HEK293 (cell line): ENCODE data around the gene CEBPA.

Experiments used
- CTCF ChIA-PET: fragments of 350-600 bp; formaldehyde crosslinking; extraction: SDS; loops from one replicate; lab custom pipeline; 2021; ENCODE audit warnings: antibody characterized with exemption; lab: Yijun Ruan, JAX
- POLR2A ChIA-PET: fragments of 300-600 bp; formaldehyde crosslinking; extraction: SDS; loops from one replicate; lab custom pipeline; 2020; ENCODE audit warnings: antibody characterized with exemption, inconsistent platforms; lab: Yijun Ruan, JAX
- H3K27ac ChIP-seq: fragments of 200-500 bp; sonication (Bioruptor generic); 2 replicates; pipeline ENCODE4 v1.5.1; 2014; ENCODE audit warnings: low read depth, low read length, control low read depth, inconsistent platforms; ENCODE audit errors: extremely low read depth
- H3K36me3 ChIP-seq, 2 experiments: fragments of 200-500 bp in 1 of 2; sonication (Bioruptor generic) in 1 of 2; 1 replicate in 1 of 2; 2 replicates in 1 of 2; pipeline ENCODE4 v1.5.1; 2014 to 2017; ENCODE audit warnings: inconsistent platforms in 2 of 2, low read length in 2 of 2; ENCODE audit not compliant: control insufficient read depth in 2 of 2, insufficient read depth in 1 of 2
- H3K4me1 ChIP-seq: fragments of 200-500 bp; sonication (Bioruptor generic); 2 replicates; pipeline ENCODE4 v1.5.1; 2014; ENCODE audit warnings: mild to moderate bottlenecking, low read length, inconsistent platforms; ENCODE audit not compliant: control insufficient read depth, insufficient read depth
- H3K4me3 ChIP-seq: 2 replicates; pipeline ENCODE4 v1.5.1; 2011; ENCODE audit warnings: low read depth, mild to moderate bottlenecking, control low read depth, low read length, moderate library complexity
- H3K9me3 ChIP-seq: fragments of 200-500 bp; sonication (Bioruptor generic); 2 replicates; pipeline ENCODE4 v1.5.1; 2014; ENCODE audit warnings: low read depth, low read length, inconsistent platforms; ENCODE audit not compliant: control insufficient read depth, insufficient read depth
- EGR2 ChIP-seq: fragments of 450-650 bp; formaldehyde crosslinking; IDR thresholded peaks from 2 replicates; pipeline ENCODE4 v1.5.1; 2016; ENCODE audit warnings: low read depth, missing biosample characterization, missing genetic modification characterization
- ELK4 ChIP-seq: IDR thresholded peaks from 2 replicates; pipeline ENCODE4 v1.6.1; 2011; ENCODE audit warnings: mild to moderate bottlenecking, low read depth, low read length, borderline replicate concordance
- GLI2 ChIP-seq: fragments of 450-650 bp; formaldehyde crosslinking; IDR thresholded peaks from 2 replicates; pipeline ENCODE4; 2017; ENCODE audit warnings: missing biosample characterization, missing genetic modification characterization, low read depth, borderline replicate concordance
- PATZ1 ChIP-seq: fragments of 450-650 bp; formaldehyde crosslinking; IDR thresholded peaks from 2 replicates; pipeline ENCODE4 v1.5.1; 2016; ENCODE audit warnings: missing biosample characterization, missing genetic modification characterization
- PRDM10 ChIP-seq: fragments of 450-650 bp; formaldehyde crosslinking; IDR thresholded peaks from 2 replicates; pipeline ENCODE4 v1.5.1; 2016; ENCODE audit warnings: missing biosample characterization, missing genetic modification characterization
- PRDM2 ChIP-seq: fragments of 450-650 bp; formaldehyde crosslinking; IDR thresholded peaks from 2 replicates; pipeline ENCODE4 v1.5.1; 2016; ENCODE audit warnings: missing biosample characterization, missing genetic modification characterization, borderline replicate concordance
- PRDM6 ChIP-seq: fragments of 450-650 bp; formaldehyde crosslinking; IDR thresholded peaks from 2 replicates; pipeline ENCODE4 v1.5.1; 2017; ENCODE audit warnings: missing biosample characterization, missing genetic modification characterization
- SP2 ChIP-seq: fragments of 450-650 bp; formaldehyde crosslinking; IDR thresholded peaks from 2 replicates; pipeline ENCODE4 v1.5.1; 2016; ENCODE audit warnings: missing biosample characterization, missing genetic modification characterization
- ZBTB1 ChIP-seq: fragments of 450-650 bp; formaldehyde crosslinking; IDR thresholded peaks from 2 replicates; pipeline ENCODE4 v1.5.1; 2016; ENCODE audit warnings: missing biosample characterization, missing genetic modification characterization
- ZFHX2 ChIP-seq: fragments of 450-650 bp; formaldehyde crosslinking; conservative IDR thresholded peaks from 2 replicates; pipeline ENCODE4 v1.5.1; 2016; ENCODE audit warnings: missing biosample characterization, missing genetic modification characterization
- ZIC2 ChIP-seq: fragments of 450-650 bp; formaldehyde crosslinking; IDR thresholded peaks from 2 replicates; pipeline ENCODE4 v1.5.1; 2016; ENCODE audit warnings: missing biosample characterization, missing genetic modification characterization
- ZNF10 ChIP-seq: fragments of 450-650 bp; formaldehyde crosslinking; IDR thresholded peaks from 2 replicates; pipeline ENCODE4 v1.5.1; 2017; ENCODE audit warnings: missing biosample characterization, missing genetic modification characterization
- ZNF488 ChIP-seq: fragments of 450-650 bp; formaldehyde crosslinking; IDR thresholded peaks from 2 replicates; pipeline ENCODE4 v1.5.1; 2016; ENCODE audit warnings: missing biosample characterization, missing genetic modification characterization
- ZNF580 ChIP-seq: fragments of 450-650 bp; formaldehyde crosslinking; IDR thresholded peaks from 2 replicates; pipeline ENCODE4 v1.5.1; 2016; ENCODE audit warnings: missing biosample characterization, missing genetic modification characterization
- ZNF596 ChIP-seq: fragments of 450-650 bp; IDR thresholded peaks from 2 replicates; pipeline ENCODE4 v1.5.0; 2018; ENCODE audit warnings: missing biosample characterization, mild to moderate bottlenecking, missing genetic modification characterization, moderate library complexity
- ZXDB ChIP-seq: fragments of 450-650 bp; formaldehyde crosslinking; IDR thresholded peaks from 2 replicates; pipeline ENCODE4 v1.5.1; 2016; ENCODE audit warnings: missing biosample characterization, missing genetic modification characterization

CEBPA gene

GRCh38 chr19:33283589-33283988 lies 18.7 kb downstream of the CEBPA start (continued):
- TF ChIP-seq ZBTB1 (tag by site-specific recombination) (no peak), PRDM2 (tag by site-specific recombination) (no peak), PRDM10 (tag by site-specific recombination) (no peak), ZNF580 (tag by site-specific recombination) (no peak), ZFHX2 (peak; percentile 96), ELK4 (no peak)

GRCh38 chr19:33282036-33282671 lies 20.2 kb downstream of the CEBPA start:
- TF ChIP-seq ZIC2 (tag by site-specific recombination), result peak; percentile 18; the same call in 1 of the 2 replicates
- TF ChIP-seq ZXDB, result no peak
- TF ChIP-seq PATZ1 (tag by site-specific recombination), result 0 out of 2 replicates have a peak, but pooled peaks have one; percentile 20
- TF ChIP-seq ZNF488 (tag by site-specific recombination), result no peak
- TF ChIP-seq ZNF596 (tag by site-specific recombination), result 0 out of 2 replicates have a peak, but pooled peaks have one; percentile 9
- TF ChIP-seq SP2 (tag by site-specific recombination), result no peak
- TF ChIP-seq GLI2 (tag by site-specific recombination), result no peak
- TF ChIP-seq PRDM6 (tag by site-specific recombination), result peak; percentile 71; the same call in 1 of the 2 replicates
- peak; percentile 23; the same call in 1 of the 2 replicates for TF ChIP-seq ZFHX2
- 0 out of 2 replicates have a peak, but pooled peaks have one; percentile 15 for TF ChIP-seq EGR2 (tag by site-specific recombination)
- no peak for TF ChIP-seq ZNF10
- H3K4me1 ChIP-seq, result peaks cover 7% of the 10 kb centered on the region
- ChIA-PET POLR2A (interaction anchor here (2.5 kb wide), 1 partner anchor 92 kb away, joined by 7 read pairs; the partner anchor contains the start of gene CEBPG), CTCF (interaction anchor here (0.7 kb wide), 1 partner anchor 54 kb away, joined by 4 read pairs; no protein-coding TSS in a partner anchor)
- H3K27ac ChIP-seq, result no peak overlapping the region; the same call in 1 of the 2 replicates
- H3K36me3 ChIP-seq, result no peaks in the 10 kb centered on the region
- H3K9me3 ChIP-seq, result no peaks in the 10 kb centered on the region
- no peak overlapping the region for H3K4me3 ChIP-seq
